Kidney (tissue), 14 donors: ENCODE data around the gene GFI1B. TPM values are rescaled to one million over a fixed set of nuclear protein-coding genes. Genes with fewer than 3 reads are reported as not detected.
"Not testable (repeated sequence)": the region's sequence is repeated elsewhere in the genome, so short reads cannot be mapped to it uniquely, and the experiment has no call there.

Source experiments
- DNase-seq, 5 donors: peaks; one replicate each; pipeline ENCODE4 v3.0.0-alpha.2; 2013 to 2020
- FAIRE-seq: peaks from 2 replicates; lab custom pipeline; 2012; peaks lifted over from hg19 to GRCh38; lab: Jason Lieb, UNC
- H3K27ac ChIP-seq, 2 donors: one replicate each; pipeline ENCODE4 v1.7.0; 2013; ENCODE audit warnings: low read depth in 2 of 2, low read length in 2 of 2, inconsistent platforms in 1 of 2
- H3K27me3 ChIP-seq: one replicate; pipeline ENCODE4 v1.7.1; 2013; ENCODE audit warnings: low read length, inconsistent platforms; ENCODE audit not compliant: control insufficient read depth, insufficient read depth
- H3K36me3 ChIP-seq, 3 donors: one replicate each; pipeline versions ENCODE4 v1.7.0 to v1.7.1; 2013; ENCODE audit warnings: low read length in 3 of 3, control low read depth in 1 of 3, inconsistent platforms in 1 of 3; ENCODE audit not compliant: insufficient read depth in 3 of 3, control insufficient read depth in 2 of 3
- H3K4me1 ChIP-seq, 3 donors: one replicate each; pipeline versions ENCODE4 v1.7.0 to v1.7.1; 2013; ENCODE audit warnings: low read length in 3 of 3, inconsistent platforms in 1 of 3, low read depth in 1 of 3; ENCODE audit not compliant: control insufficient read depth in 2 of 3, insufficient read depth in 2 of 3
- H3K4me3 ChIP-seq, 3 donors: one replicate each; pipeline versions ENCODE4 v1.7.0 to v1.8.1; 2013; ENCODE audit warnings: low read length in 3 of 3, control low read depth in 1 of 3, inconsistent platforms in 1 of 3
- H3K9ac ChIP-seq, 3 donors: one replicate each; pipeline versions ENCODE4 v1.7.0 to v1.7.1; 2013; ENCODE audit warnings: low read length in 3 of 3, control low read depth in 1 of 3, inconsistent platforms in 1 of 3
- H3K9me3 ChIP-seq, 3 donors: one replicate each; pipeline versions ENCODE4 v1.7.0 to v1.7.1; 2013; ENCODE audit warnings: low read length in 3 of 3, control low read depth in 1 of 3, inconsistent platforms in 1 of 3; ENCODE audit not compliant: control insufficient read depth in 2 of 3, insufficient read depth in 1 of 3
- CTCF ChIP-seq: IDR thresholded peaks from 3 replicates; pipeline ENCODE4 v1.5.1; 2012; ENCODE audit warnings: mild to moderate bottlenecking, moderate library complexity, borderline replicate concordance; ENCODE audit not compliant: insufficient read depth; ENCODE audit errors: extremely low read depth
- intact Hi-C: fragments of 100-400 bp; cut with DNase I; formaldehyde crosslinking; loops from one replicate; pipeline ENCODE4 v1.11.1; 2022
- microRNA-seq: library from miRNA; unstranded; fragments of <30 nt; microRNA quantifications from one replicate; pipeline ENCODE4 v1.2.0, GENCODE V29; 2020
- polyA plus RNA-seq: library from polyadenylated mRNA; stranded (reverse); fragments of 350-450 nt; fragmentation: Illumina TruSeq; extraction: RNeasy Lipid Tissue Mini Kit (QIAGEN cat#74804); gene quantifications from one replicate; pipeline ENCODE4 v1.2.3, GENCODE V29; 2014; ENCODE audit warnings: low read depth, low replicate concordance; ENCODE audit not compliant: insufficient read depth
- total RNA-seq: library from RNA; stranded (reverse); fragmentation: NEBNext Ultra II Directional; extraction: Animal tissue kit (Norgen Biotek cat#: 25700); gene quantifications from one replicate; pipeline ENCODE4 v1.2.1, GENCODE V29; 2021
- donor health status: control.
- donor health status: control.
- donor health status: control.
- donor health status: control.
- donor health status: control.
- donor health status: DM: yes; HTN: yes; CAD: no.
- donor health status: Normal renal cell carcinoma (clear cell type).

GFI1B gene
- total and polyA plus RNA-seq, 2 donors from 2014 or later: 0.28 TPM; not detected in 1

GRCh38 chr9:133037775-133038515 lies 59.5 kb downstream of the GFI1B start:
- DNase-seq: peak in 4 of 5 donors; percentile 25 to 69 (median 59)
- FAIRE-seq: no peak
- Histone ChIP-seq H3K9me3 (no peaks in the 10 kb centered on the region), H3K27me3 (no peaks in the 10 kb centered on the region), H3K27ac (no peak overlapping the region), H3K4me3 (no peak overlapping the region), H3K36me3 (peaks cover 0 to 10% (median 4%) of the 10 kb centered on the region in 3 donors), H3K9ac (no peak overlapping the region), H3K4me1 (no peaks in the 10 kb centered on the region)
- TF ChIP-seq CTCF: no peak
- intact Hi-C loops: no loop called here

- intact Hi-C loops: not testable (repeated sequence)
- peak in 3 of 5 donors; percentile 24 to 50 (median 43) for DNase-seq
Observed at GRCh38 chr9:133040892-133041479, 62.5 kb downstream of the GFI1B start.

More at GRCh38 chr9:133040892-133041479, 62.5 kb downstream of the GFI1B start:
- H3K9me3 ChIP-seq, FAIRE-seq, H3K4me3 ChIP-seq, H3K27me3 ChIP-seq, H3K9ac ChIP-seq, H3K27ac ChIP-seq, H3K4me1 ChIP-seq: not testable (repeated sequence)
- H3K36me3 ChIP-seq: peaks cover 0 to 28% (median 19%) of the 10 kb centered on the region in 3 donors
- peak; percentile 33 for TF ChIP-seq CTCF

Small RNA genes lying within 50 kb of the gene (microRNA-seq; reads per million reads assigned to microRNA genes)
- gene MIR548AW: 3.7 reads per million, percentile 3 among the genes with 10 or more reads in this experiment

Other genes starting within 250 kb of the GFI1B start
- gene AK8, start 100.4 kb upstream of the GFI1B start, total RNA-seq: 6.3 TPM
- gene AK8, start 100.4 kb upstream of the GFI1B start, polyA plus RNA-seq: 6.2 TPM
- gene SPACA9, start 99.8 kb upstream of the GFI1B start, total RNA-seq: 8.7 TPM
- gene SPACA9, start 99.8 kb upstream of the GFI1B start, polyA plus RNA-seq: 17.1 TPM
- 45.4 TPM for gene TSC1, start 34.1 kb upstream of the GFI1B start, total RNA-seq
- 13.1 TPM for gene TSC1, start 34.1 kb upstream of the GFI1B start, polyA plus RNA-seq
- 47.7 TPM for gene GTF3C5, start 52.3 kb downstream of the GFI1B start, total RNA-seq
- 38.0 TPM for gene GTF3C5, start 52.3 kb downstream of the GFI1B start, polyA plus RNA-seq
- gene CEL, start 83.3 kb downstream of the GFI1B start, total RNA-seq: 1.0 TPM
- 16.7 TPM for gene CEL, start 83.3 kb downstream of the GFI1B start, polyA plus RNA-seq
- 43.3 TPM for gene RALGDS, start 142.5 kb downstream of the GFI1B start, total RNA-seq
- 13.0 TPM for gene RALGDS, start 142.5 kb downstream of the GFI1B start, polyA plus RNA-seq
- gene GBGT1, start 185.2 kb downstream of the GFI1B start, total RNA-seq: 21.6 TPM
- 7.9 TPM for gene GBGT1, start 185.2 kb downstream of the GFI1B start, polyA plus RNA-seq
- not detected for gene OBP2B, start 230.6 kb downstream of the GFI1B start, total RNA-seq
- not detected for gene OBP2B, start 230.6 kb downstream of the GFI1B start, polyA plus RNA-seq